ENCODE results near the gene VWA3A.

VWA3A gene

DNA sequence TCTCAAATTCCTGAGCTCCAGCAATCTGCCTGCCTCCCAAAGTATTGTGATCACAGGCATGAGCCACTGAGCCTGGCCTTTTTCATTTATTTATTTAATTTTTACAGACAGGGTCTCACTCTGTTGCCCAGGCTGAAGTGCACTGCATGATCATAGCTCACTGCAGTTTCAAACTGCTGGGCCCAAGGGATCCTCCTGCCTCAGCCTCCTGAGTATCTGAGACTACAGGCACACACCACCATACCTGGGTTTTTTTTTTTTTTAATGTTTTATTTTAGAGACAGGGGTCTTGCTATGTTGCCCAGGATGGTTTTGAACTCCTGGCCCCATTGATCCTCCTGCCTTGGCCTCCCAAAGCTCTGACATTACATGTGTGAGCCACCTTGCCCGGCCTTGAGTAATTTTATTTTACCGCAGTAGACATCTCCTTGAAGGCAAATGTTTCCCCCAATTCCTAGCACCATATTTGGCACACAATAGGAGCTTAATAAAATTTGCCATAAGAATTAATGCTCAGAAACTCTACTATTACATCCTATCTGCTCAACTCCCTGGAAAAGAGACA is 111.8 kb downstream of the VWA3A start:
- DNase-seq (ENCODE audit: low read depth), result no peak

DNA sequence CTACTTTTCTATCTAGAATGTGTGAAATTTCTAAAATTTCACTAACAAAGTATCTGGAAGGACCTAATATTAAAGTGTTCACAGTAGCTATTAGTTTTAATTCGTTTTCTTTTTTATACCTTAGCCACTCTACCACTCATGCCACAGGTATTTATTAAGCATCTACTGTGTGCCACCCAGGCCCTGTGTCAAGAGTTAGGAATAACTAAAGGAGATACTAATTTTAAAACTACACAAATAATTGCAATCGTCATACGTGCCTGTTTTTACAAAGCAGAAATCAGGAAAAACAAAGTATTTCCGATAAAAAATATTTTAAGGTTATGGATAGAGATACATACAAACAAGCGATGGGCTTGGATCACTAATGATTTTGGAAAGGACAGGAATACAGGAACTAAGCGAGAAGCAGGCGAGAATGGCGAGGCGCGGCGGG is 113.3 kb downstream of the VWA3A start:
- no peak for DNase-seq (ENCODE audit: low read depth)

DNA sequence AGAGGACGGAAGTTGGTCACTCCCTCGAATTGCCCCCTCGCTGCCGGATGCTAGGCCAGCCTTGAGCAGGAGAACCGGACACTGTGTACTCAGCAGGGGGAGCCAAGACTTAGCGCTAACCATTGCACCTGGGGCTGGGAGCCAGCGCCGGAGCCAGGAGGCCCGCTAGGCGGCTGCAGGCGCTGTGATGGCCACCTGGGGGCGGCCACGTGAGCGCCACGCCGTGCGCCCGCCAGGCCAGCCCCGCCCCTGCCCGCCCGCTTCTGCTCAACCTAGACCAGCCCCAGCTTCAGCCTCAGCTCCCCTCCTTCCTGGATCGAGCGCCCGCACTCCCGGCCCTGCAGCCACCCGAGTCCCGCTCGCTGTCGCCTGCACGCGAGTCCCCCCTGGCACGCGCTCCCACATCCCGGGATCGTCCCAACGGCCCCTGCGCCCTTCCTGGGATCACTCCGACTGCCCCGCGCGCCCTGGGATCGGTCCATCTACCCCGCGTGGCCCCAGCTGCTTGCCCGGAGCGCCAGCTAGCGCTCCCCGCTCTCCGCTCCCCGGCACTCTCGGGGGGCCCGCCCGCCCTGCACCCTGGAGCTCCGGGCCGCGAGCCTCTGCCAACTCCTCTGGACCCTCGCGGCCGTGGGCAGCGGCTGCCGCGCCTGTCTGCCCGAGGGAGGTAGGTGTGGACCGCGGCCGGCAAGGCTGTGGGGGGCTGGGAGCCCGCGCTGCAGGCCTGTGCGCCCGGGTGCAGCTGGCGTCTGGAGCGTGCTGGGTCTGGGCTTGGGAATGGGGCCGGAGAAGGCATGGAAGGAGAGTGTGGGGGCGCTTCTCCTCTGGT is 113.9 kb downstream of the VWA3A start, which contains the start of gene EEF2K:
Gene EEF2K, plus strand, starts transcription at position 266 of the 829 bp plus-strand sequence. CDS start 19,452 bp downstream, outside the sequence.
- peak; percentile 83 for DNase-seq (ENCODE audit: low read depth)

Data from HS-5 (cell line).